H1 (cell line): Measurements from ENCODE around the gene ASB4. TPM values are rescaled to one million over a fixed set of nuclear protein-coding genes. Genes with fewer than 3 reads are reported as not detected.

Experiments used
- CTCF ChIA-PET: fragments of 300-600 bp; sonication (Branson Sonifier 250); formaldehyde crosslinking; loops from one replicate; lab custom pipeline; 2021; ENCODE audit not compliant: partially characterized antibody; lab: Charles Lee
- POLR2A ChIA-PET: fragments of 300-600 bp; sonication (Branson Sonifier 250); formaldehyde crosslinking; loops from one replicate; lab custom pipeline; 2021; ENCODE audit warnings: inconsistent platforms; ENCODE audit not compliant: partially characterized antibody; lab: Charles Lee
- DNase-seq, 2 experiments: peaks; one replicate each; pipeline versions ENCODE4 v3.0.0 to v3.0.0-alpha.2; 2010 to 2022; ENCODE audit warnings: low spot score in 2 of 2, low read depth in 1 of 2, mixed read lengths in 1 of 2
- FAIRE-seq: peaks from 2 replicates; lab custom pipeline; 2011; peaks lifted over from hg19 to GRCh38; lab: Jason Lieb, UNC
- H2AFZ ChIP-seq: 2 replicates; pipeline ENCODE4 v1.8.1; 2012; ENCODE audit warnings: low read length, inconsistent platforms
- H2AK5ac ChIP-seq: 2 replicates; pipeline ENCODE4 v1.6.1; 2013; ENCODE audit warnings: low read depth, low read length
- H2BK120ac ChIP-seq: replicated peaks from 2 replicates; pipeline ENCODE3; 2013; ENCODE audit warnings: low read depth, low read length, inconsistent platforms
- H2BK12ac ChIP-seq: 2 replicates; pipeline ENCODE4 v1.6.1; 2013; ENCODE audit warnings: low read depth, low read length
- H2BK15ac ChIP-seq: 2 replicates; pipeline ENCODE4 v1.6.1; 2013; ENCODE audit warnings: low read length
- H2BK20ac ChIP-seq: 2 replicates; pipeline ENCODE4 v1.6.1; 2013; ENCODE audit warnings: low read length
- H2BK5ac ChIP-seq: 2 replicates; pipeline ENCODE4 v1.6.1; 2013; ENCODE audit warnings: low read depth, low read length
- H3K14ac ChIP-seq: 2 replicates; pipeline ENCODE4 v1.6.1; 2013; ENCODE audit warnings: inconsistent platforms; ENCODE audit not compliant: insufficient read length
- H3K18ac ChIP-seq: 2 replicates; pipeline ENCODE4 v1.6.1; 2013; ENCODE audit warnings: low read length; ENCODE audit errors: extremely low read depth
- H3K23ac ChIP-seq: 2 replicates; pipeline ENCODE4 v1.6.1; 2013; ENCODE audit warnings: inconsistent platforms; ENCODE audit not compliant: insufficient read length
- H3K23me2 ChIP-seq: 2 replicates; pipeline ENCODE4 v1.6.1; 2013; ENCODE audit warnings: low read depth, low read length
- H3K27ac ChIP-seq: 2 replicates; pipeline ENCODE4 v1.6.1; 2011; ENCODE audit warnings: low read depth, low read length, inconsistent platforms
- H3K27me3 ChIP-seq, 4 experiments: replicated peaks in 1 of 4; 1 replicate in 1 of 4; 2 replicates in 3 of 4; pipeline versions ENCODE4 v1.6.1 to v1.8.1; 2011 to 2013; ENCODE audit warnings: low read length in 3 of 4, mild to moderate bottlenecking in 3 of 4, inconsistent platforms in 2 of 4, mixed read lengths in 2 of 4, moderate library complexity in 1 of 4; ENCODE audit not compliant: control insufficient read depth in 3 of 4, insufficient read depth in 3 of 4; ENCODE audit errors: extremely low read depth in 1 of 4
- H3K36me3 ChIP-seq, 4 experiments: 2 replicates each; pipeline versions ENCODE4 v1.6.1 to v1.8.1; 2011 to 2013; ENCODE audit warnings: mild to moderate bottlenecking in 4 of 4, low read length in 3 of 4, moderate library complexity in 2 of 4, control low read depth in 1 of 4, inconsistent platforms in 1 of 4; ENCODE audit not compliant: insufficient read depth in 4 of 4, control insufficient read depth in 2 of 4
- H3K4ac ChIP-seq: replicated peaks from 2 replicates; pipeline ENCODE3; 2013; ENCODE audit warnings: low read length, low read depth, mixed read lengths, inconsistent platforms; ENCODE audit not compliant: insufficient read length
- H3K4me1 ChIP-seq, 4 experiments: replicated peaks in 1 of 4; 1 replicate in 1 of 4; 2 replicates in 3 of 4; pipeline versions ENCODE4 v1.6.1 to v1.8.1; 2011 to 2013; ENCODE audit warnings: low read length in 3 of 4, inconsistent platforms in 2 of 4, mixed read lengths in 1 of 4; ENCODE audit not compliant: insufficient read depth in 4 of 4, control insufficient read depth in 3 of 4
- H3K4me2 ChIP-seq, 2 experiments: 2 replicates each; pipeline versions ENCODE4 v1.6.1 to v1.8.1; 2011 to 2013; ENCODE audit warnings: low read depth in 2 of 2, low read length in 2 of 2, control low read depth in 1 of 2, inconsistent platforms in 1 of 2, mild to moderate bottlenecking in 1 of 2; ENCODE audit not compliant: insufficient read depth in 1 of 2
- H3K4me3 ChIP-seq, 4 experiments: fragments of 200-600, 300-600 bp in 1 of 4; sonication (generic), shearing (Covaris generic), sonication (Bioruptor Twin) in 1 of 4; 2 replicates each; pipeline versions ENCODE4 v1.5.1 to v1.8.1; 2011 to 2016; ENCODE audit warnings: low read length in 4 of 4, low read depth in 3 of 4, control low read depth in 2 of 4, inconsistent platforms in 2 of 4, mild to moderate bottlenecking in 2 of 4, mixed read lengths in 1 of 4, moderate library complexity in 1 of 4; ENCODE audit not compliant: insufficient read depth in 2 of 4; ENCODE audit errors: extremely low read depth in 1 of 4
- H3K56ac ChIP-seq: replicated peaks from 2 replicates; pipeline ENCODE3; 2013; ENCODE audit warnings: low read depth, mild to moderate bottlenecking, mixed read lengths, low read length, inconsistent platforms; ENCODE audit not compliant: insufficient read length
- H3K79me1 ChIP-seq: 2 replicates; pipeline ENCODE4 v1.6.1; 2013; ENCODE audit warnings: low read depth, low read length, control low read depth
- H3K79me2 ChIP-seq, 2 experiments: 2 replicates each; pipeline versions ENCODE4 v1.6.1 to v1.8.1; 2012 to 2013; ENCODE audit warnings: low read length in 2 of 2, mild to moderate bottlenecking in 2 of 2, inconsistent platforms in 1 of 2; ENCODE audit not compliant: insufficient read depth in 2 of 2, control insufficient read depth in 1 of 2
- H3K9ac ChIP-seq, 4 experiments: replicated peaks in 1 of 4; 1 replicate in 1 of 4; 2 replicates in 3 of 4; pipeline versions ENCODE4 v1.6.1 to v1.8.1; 2011 to 2013; ENCODE audit warnings: low read depth in 3 of 4, low read length in 3 of 4, control low read depth in 2 of 4, mild to moderate bottlenecking in 2 of 4, moderate library complexity in 2 of 4, inconsistent platforms in 1 of 4; ENCODE audit errors: extremely low read depth in 1 of 4
- H3K9me3 ChIP-seq, 2 experiments: 2 replicates each; pipeline versions ENCODE4 v1.6.1 to v1.8.1; 2012 to 2013; ENCODE audit warnings: mild to moderate bottlenecking in 2 of 2, moderate library complexity in 2 of 2, control low read depth in 1 of 2, inconsistent platforms in 1 of 2, low read depth in 1 of 2, low read length in 1 of 2, mixed read lengths in 1 of 2; ENCODE audit not compliant: insufficient read depth in 2 of 2
- H4K20me1 ChIP-seq, 2 experiments: replicated peaks in 1 of 2; 2 replicates each; pipeline versions ENCODE3 to v1.8.1; 2011 to 2013; ENCODE audit warnings: inconsistent platforms in 2 of 2, low read length in 2 of 2, mild to moderate bottlenecking in 1 of 2; ENCODE audit not compliant: insufficient read depth in 2 of 2, control insufficient read depth in 1 of 2
- H4K5ac ChIP-seq: 2 replicates; pipeline ENCODE4 v1.6.1; 2013; ENCODE audit warnings: low read length, low read depth, mixed read lengths, inconsistent platforms; ENCODE audit not compliant: insufficient read length
- H4K8ac ChIP-seq: 2 replicates; pipeline ENCODE4 v1.8.0; 2013; ENCODE audit warnings: mild to moderate bottlenecking, moderate library complexity, low read length, inconsistent platforms; ENCODE audit not compliant: insufficient read depth; ENCODE audit errors: extremely low read depth
- H4K91ac ChIP-seq: replicated peaks from 2 replicates; pipeline ENCODE3; 2013; ENCODE audit warnings: low read length, mixed read lengths, inconsistent platforms; ENCODE audit not compliant: insufficient read length
- BCL11A ChIP-seq, 2 experiments: IDR thresholded peaks; one replicate each; pipeline ENCODE4 v1.6.1; 2011; ENCODE audit warnings: low read depth in 2 of 2, low read length in 2 of 2, mild to moderate bottlenecking in 2 of 2
- CBX5 ChIP-seq: fragments of 300-800, 300-1000 bp; sonication (generic); IDR thresholded peaks from 2 replicates; pipeline ENCODE4 v1.7.1; 2016; ENCODE audit warnings: antibody characterized with exemption, low read length, low read depth
- CBX8 ChIP-seq: fragments of 300-800, 300-1000 bp; sonication (generic); IDR thresholded peaks from 2 replicates; pipeline ENCODE4 v1.7.1; 2016; ENCODE audit warnings: low read depth, low read length, borderline replicate concordance
- HDAC6 ChIP-seq: IDR thresholded peaks from one replicate; pipeline ENCODE4 v1.7.1; 2012; ENCODE audit warnings: low read depth, mild to moderate bottlenecking, inconsistent platforms, low read length, moderate library complexity
- MAFK ChIP-seq: IDR thresholded peaks from 2 replicates; pipeline ENCODE4 v1.6.1; 2012; ENCODE audit warnings: low read depth, mild to moderate bottlenecking, improper control_type of control experiment, low read length
- POU5F1 ChIP-seq: IDR thresholded peaks from 2 replicates; pipeline ENCODE4 v1.6.1; 2011; ENCODE audit warnings: low read depth, mild to moderate bottlenecking, low read length, moderate library complexity
- RXRA ChIP-seq: IDR thresholded peaks from 2 replicates; pipeline ENCODE4 v1.6.1; 2011; ENCODE audit warnings: low read depth, mild to moderate bottlenecking, low read length, moderate library complexity; ENCODE audit not compliant: insufficient read depth
- SIN3A ChIP-seq, 2 experiments: IDR thresholded peaks in 1 of 2; conservative IDR thresholded peaks in 1 of 2; 2 replicates each; pipeline ENCODE4 v1.6.1; 2011 to 2012; ENCODE audit warnings: low read length in 2 of 2, improper control_type of control experiment in 1 of 2, low read depth in 1 of 2, mild to moderate bottlenecking in 1 of 2
- SIX5 ChIP-seq: IDR thresholded peaks from 2 replicates; pipeline ENCODE4 v1.6.1; 2011; ENCODE audit warnings: mild to moderate bottlenecking, low read depth, low read length
- TAF1 ChIP-seq: IDR thresholded peaks from 2 replicates; pipeline ENCODE4 v1.6.1; 2011; ENCODE audit warnings: mild to moderate bottlenecking, low read depth, low read length
- TAF7 ChIP-seq: optimal IDR thresholded peaks from 2 replicates; pipeline ENCODE3; 2011; ENCODE audit warnings: low read depth, mild to moderate bottlenecking, inconsistent platforms, low read length, moderate library complexity, borderline replicate concordance
- WGBS, 2 experiments: shearing (Covaris generic) in 1 of 2; methylation state at CpG; one replicate each; pipeline versions ENCODE4 v1.1.6 to v1.1.7; 2013 to 2015; ENCODE audit warnings: low lambda C conversion rate in 2 of 2, mixed read lengths in 2 of 2, inconsistent platforms in 1 of 2, low coverage in 1 of 2, missing lambda C conversion rate in 1 of 2; ENCODE audit not compliant: insufficient replicate concordance in 2 of 2, insufficient coverage in 1 of 2, insufficient read length in 1 of 2; ENCODE audit errors: extremely low coverage in 1 of 2, missing lambda C conversion rate in 1 of 2; 5-methylcytosine and 5-hydroxymethylcytosine counted together
- polyA plus RNA-seq, 7 experiments: library from polyadenylated mRNA; depleted of rRNA in 3 of 7; stranded (reverse) in 5 of 7; unstranded in 2 of 7; fragments of >200 nt in 5 of 7; fragments of 200-250 nt in 2 of 7; gene quantifications; 1 replicate in 5 of 7; 2 replicates in 1 of 7; 4 replicates in 1 of 7; pipeline versions ENCODE4 v1.2.1 to v1.2.3, GENCODE V29; 2011 to 2013; ENCODE audit warnings: missing spikeins in 2 of 7, mixed read lengths in 2 of 7
- total RNA-seq: library from RNA; stranded (reverse); fragmentation: NEBNext Ultra II Directional; extraction: Animal tissue kit (Norgen Biotek cat#: 25700); gene quantifications from 2 replicates; pipeline ENCODE4 v1.2.1, GENCODE V29; 2021
- TF ChIP-seq, protein P1 (sequence below): IDR thresholded peaks from 2 replicates; pipeline ENCODE4 v1.6.1; 2012; ENCODE audit warnings: inconsistent platforms
- TF ChIP-seq, protein P2 (sequence below): IDR thresholded peaks from 2 replicates; pipeline ENCODE4 v1.6.1; 2011; ENCODE audit warnings: low read depth, mild to moderate bottlenecking, low read length; ENCODE audit not compliant: insufficient read depth

Gene ASB4
- total and polyA plus RNA-seq, 2 of the 8 experiments (the other 6 are each of a cell fraction or from before 2014, with no cell fraction given), result not detected

DNA sequence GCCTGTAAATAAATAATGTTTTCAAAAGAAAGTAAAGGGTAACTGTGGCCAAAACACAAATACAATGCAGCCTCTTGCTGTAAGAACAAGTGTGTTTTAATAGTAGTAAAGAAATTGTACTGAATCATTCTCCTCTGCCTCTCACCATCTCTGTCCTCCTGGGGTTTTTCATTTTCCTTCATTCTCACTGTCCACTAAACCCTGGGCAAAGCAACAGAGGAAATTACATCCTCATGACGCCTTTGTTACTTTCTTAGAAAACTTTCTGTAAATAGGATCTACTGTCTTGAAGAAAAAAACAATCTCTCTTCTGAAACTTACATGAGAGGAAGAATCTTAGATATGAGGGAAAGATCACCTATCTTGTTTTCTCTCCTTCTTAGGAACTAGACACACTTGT lies 54.6 kb downstream of the ASB4 start:
- FAIRE-seq (no peak), DNase-seq (no peak)
- Histone ChIP-seq H3K9ac (no peak overlapping the region), H3K4me3 (no peak overlapping the region), H2BK5ac (no peak overlapping the region), H3K79me1 (no peaks in the 10 kb centered on the region), H3K23me2 (no peaks in the 10 kb centered on the region), H3K4ac (no peak overlapping the region), H4K8ac (no peak overlapping the region), H3K27me3 (peaks cover 0 to 1% (median 0%) of the 10 kb centered on the region in 4 experiments; a peak in 1 of 7 replicates), H3K9me3 (no peaks in the 10 kb centered on the region), H4K91ac (no peak overlapping the region), H4K20me1 (no peaks in the 10 kb centered on the region), H3K27ac (no peak overlapping the region), H3K36me3 (no peaks in the 10 kb centered on the region), H4K5ac (no peak overlapping the region), H3K56ac (no peak overlapping the region), H3K4me2 (no peak overlapping the region), H2BK15ac (no peak overlapping the region), H2BK120ac (no peak overlapping the region), H3K14ac (no peak overlapping the region), H2AFZ (no peak overlapping the region), H3K18ac (no peak overlapping the region), H3K23ac (no peak overlapping the region), H3K79me2 (no peaks in the 10 kb centered on the region), H3K4me1 (no peaks in the 10 kb centered on the region), H2BK12ac (no peak overlapping the region), H2AK5ac (no peak overlapping the region), H2BK20ac (no peak overlapping the region)
- WGBS, 2 experiments, result 84% methylated on average over 1 of the region's 1 CpG; no CpG with 5 or more reads in 1 of the 2 experiments
- POLR2A ChIA-PET, result no interaction called here
- TF ChIP-seq CBX5 (no peak), POU5F1 (no peak), MAFK (no peak), SIN3A (conservative IDR thresholded peaks at IDR 0.05 in 1 of 2, IDR thresholded peaks at IDR 0.05 in 1 of 2; ENCODE audit: low read depth in 1 of 2, low read length in 2 of 2) (no peak), HDAC6 (no peak), TAF7 (no peak), TAF1 (no peak), SIX5 (no peak), BCL11A (IDR thresholded peaks at IDR 0.05; ENCODE audit: low read depth in 2 of 2, low read length in 2 of 2) (no peak), RXRA (no peak), CBX8 (no peak)
- TF ChIP-seq, protein P1, sequence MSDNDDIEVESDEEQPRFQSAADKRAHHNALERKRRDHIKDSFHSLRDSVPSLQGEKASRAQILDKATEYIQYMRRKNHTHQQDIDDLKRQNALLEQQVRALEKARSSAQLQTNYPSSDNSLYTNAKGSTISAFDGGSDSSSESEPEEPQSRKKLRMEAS, result no peak
- TF ChIP-seq, protein P2, sequence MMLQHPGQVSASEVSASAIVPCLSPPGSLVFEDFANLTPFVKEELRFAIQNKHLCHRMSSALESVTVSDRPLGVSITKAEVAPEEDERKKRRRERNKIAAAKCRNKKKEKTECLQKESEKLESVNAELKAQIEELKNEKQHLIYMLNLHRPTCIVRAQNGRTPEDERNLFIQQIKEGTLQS, result no peak
- CTCF ChIA-PET, result interaction anchor here (0.9 to 15.7 kb wide), 7 partner anchors 10 to 149 kb away, joined by 3 to 187 read pairs (median 3); no protein-coding TSS in a partner anchor
